ENCODE measurements around the gene DNMT3A. TPM values are rescaled to one million over a fixed set of nuclear protein-coding genes. Genes with fewer than 3 reads are reported as not detected.

DNMT3A gene
- total RNA-seq, 4 donors from 2014 or later, result 16.1 to 33.7 (median 21.0) TPM

GRCh38 chr2:25304826-25305596, 36.7 kb downstream of the DNMT3A start:
- in situ Hi-C loops (cut with MboI; ENCODE audit: low pct_ligation_motif_present in 1 of 4, low pct_unique_long_range_greater_than_20kb in 1 of 4, low sequenced_read_pairs in 3 of 4) (no loop called here), intact Hi-C loops (cut with DNase I; ENCODE audit: low total_unique reads) (no loop called here)
- Histone ChIP-seq H3K27ac (no peak overlapping the region), H3K4me1 (peaks cover 0 to 46% (median 8%) of the 10 kb centered on the region in 4 donors), H3K4me3 (no peak overlapping the region), H3K36me3 (no peaks in the 10 kb centered on the region), H3K9me3 (no peaks in the 10 kb centered on the region), H3K27me3 (no peaks in the 10 kb centered on the region)
- no peak for TF ChIP-seq CTCF (IDR thresholded peaks at IDR 0.05)
- TF ChIP-seq POLR2A (IDR thresholded peaks at IDR 0.05), result no peak
- TF ChIP-seq EP300 (IDR thresholded peaks at IDR 0.05; ENCODE audit: low read depth), result no peak
- TF ChIP-seq POLR2AphosphoS5 (IDR thresholded peaks at IDR 0.05), result no peak
- no peak for DNase-seq
- 80 to 81% methylated on average over 2 to 16 of the region's 16 CpGs for WGBS, 2 donors (ENCODE audit: low coverage in 1 of 2)

GRCh38 chr2:25304321-25304720, 37.4 kb downstream of the DNMT3A start:
- Histone ChIP-seq H3K36me3 (no peaks in the 10 kb centered on the region), H3K4me1 (peaks cover 0 to 45% (median 8%) of the 10 kb centered on the region in 4 donors), H3K27ac (no peak overlapping the region), H3K4me3 (no peak overlapping the region), H3K9me3 (no peaks in the 10 kb centered on the region), H3K27me3 (no peaks in the 10 kb centered on the region)
- TF ChIP-seq CTCF (IDR thresholded peaks at IDR 0.05) (no peak), POLR2AphosphoS5 (IDR thresholded peaks at IDR 0.05) (no peak), POLR2A (IDR thresholded peaks at IDR 0.05) (no peak), EP300 (IDR thresholded peaks at IDR 0.05; ENCODE audit: low read depth) (no peak)
- in situ Hi-C loops (cut with MboI; ENCODE audit: low pct_ligation_motif_present in 1 of 4, low pct_unique_long_range_greater_than_20kb in 1 of 4, low sequenced_read_pairs in 3 of 4), result no loop called here
- no peak for DNase-seq
- WGBS, 2 donors (ENCODE audit: low coverage in 1 of 2), result 85 to 91% methylated on average over 11 to 15 of the region's 15 CpGs
- intact Hi-C loops (cut with DNase I; ENCODE audit: low total_unique reads), result no loop called here

- no peak for DNase-seq
- Histone ChIP-seq H3K27ac (no peak overlapping the region), H3K27me3 (no peaks in the 10 kb centered on the region), H3K9me3 (no peaks in the 10 kb centered on the region), H3K36me3 (no peaks in the 10 kb centered on the region), H3K4me3 (no peak overlapping the region), H3K4me1 (peaks cover 0 to 40% (median 8%) of the 10 kb centered on the region in 4 donors)
- in situ Hi-C loops (cut with MboI; ENCODE audit: low pct_ligation_motif_present in 1 of 4, low pct_unique_long_range_greater_than_20kb in 1 of 4, low sequenced_read_pairs in 3 of 4) (no loop called here), intact Hi-C loops (cut with DNase I; ENCODE audit: low total_unique reads) (no loop called here)
- TF ChIP-seq CTCF (IDR thresholded peaks at IDR 0.05), result no peak
- WGBS, 2 donors (ENCODE audit: low coverage in 1 of 2), result 86% methylated on average over 21 of the region's 21 CpGs; no CpG with 5 or more reads in 1 of the 2 donors
Observed at GRCh38 chr2:25303633-25304236, 38.0 kb downstream of the DNMT3A start.

GRCh38 chr2:25302758-25303375, 38.9 kb downstream of the DNMT3A start:
- no peak overlapping the region for H3K4me3 ChIP-seq
- in situ Hi-C loops (cut with MboI; ENCODE audit: low pct_ligation_motif_present in 1 of 4, low pct_unique_long_range_greater_than_20kb in 1 of 4, low sequenced_read_pairs in 3 of 4), result no loop called here
- no peak overlapping the region for H3K27ac ChIP-seq
- H3K27me3 ChIP-seq, result no peaks in the 10 kb centered on the region
- intact Hi-C loops (cut with DNase I; ENCODE audit: low total_unique reads), result no loop called here
- no peaks in the 10 kb centered on the region for H3K36me3 ChIP-seq
- 60 to 85% methylated on average over 1 to 9 of the region's 9 CpGs for WGBS, 2 donors (ENCODE audit: low coverage in 1 of 2)
- no peak for DNase-seq
- no peaks in the 10 kb centered on the region for H3K9me3 ChIP-seq
- H3K4me1 ChIP-seq, result peaks cover 0 to 40% (median 8%) of the 10 kb centered on the region in 4 donors
- TF ChIP-seq EP300 (IDR thresholded peaks at IDR 0.05; ENCODE audit: low read depth), result no peak
- TF ChIP-seq POLR2AphosphoS5 (IDR thresholded peaks at IDR 0.05), result no peak
- TF ChIP-seq CTCF (IDR thresholded peaks at IDR 0.05), result no peak
- TF ChIP-seq POLR2A (IDR thresholded peaks at IDR 0.05), result no peak
